ENCODE results near the gene DNTTIP2. TPM values are rescaled to one million over a fixed set of nuclear protein-coding genes. Genes with fewer than 3 reads are reported as not detected.

DNTTIP2 gene
- total RNA-seq, 1 experiment from 2014 or later, result 101 TPM

DNA sequence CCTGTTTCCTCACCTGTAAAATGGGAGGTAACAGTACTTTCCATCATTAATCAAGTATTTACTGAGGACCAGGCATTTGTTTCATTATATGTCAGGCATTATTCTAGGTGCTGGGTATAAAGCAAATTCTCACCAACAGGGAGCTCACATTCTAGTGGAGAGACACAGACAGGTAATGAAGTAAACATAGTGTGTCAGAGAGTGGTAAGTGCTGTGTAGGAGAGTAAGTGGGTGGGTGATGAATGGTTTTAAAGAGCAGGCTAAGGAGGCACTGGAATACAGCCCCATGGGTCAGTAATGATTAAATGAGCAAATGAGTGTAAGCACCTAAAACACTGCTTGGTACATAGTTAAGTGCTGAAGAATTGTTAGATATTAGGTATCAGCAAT is 60.4 kb downstream of the DNTTIP2 start:
- Histone ChIP-seq H3K9ac (ENCODE audit: extremely low read depth, insufficient read length, low read length) (no peak overlapping the region), H3K27me3 (ENCODE audit: insufficient read depth, low read length) (no peaks in the 10 kb centered on the region), H3K4me1 (ENCODE audit: insufficient read depth, low read length) (peaks cover 12% of the 10 kb centered on the region), H2BK15ac (ENCODE audit: low read depth, low read length) (no peak overlapping the region), H3K79me2 (ENCODE audit: insufficient read depth, low read length) (no peaks in the 10 kb centered on the region), H3K4ac (ENCODE audit: low read depth, low read length) (no peak overlapping the region), H4K8ac (replicated peaks; ENCODE audit: insufficient read length, low read depth, low read length) (no peak overlapping the region), H2BK5ac (ENCODE audit: insufficient read length, low read length) (no peak overlapping the region), H4K91ac (ENCODE audit: insufficient read length, low read depth, low read length) (no peak overlapping the region), H2AK5ac (ENCODE audit: insufficient read length, low read length) (no peak overlapping the region), H2BK20ac (ENCODE audit: low read depth, low read length, poor library complexity, severe bottlenecking) (no peak overlapping the region), H2BK12ac (ENCODE audit: insufficient read length, low read depth, low read length) (no peak overlapping the region), H3K18ac (ENCODE audit: insufficient read length, low read depth, low read length) (no peak overlapping the region), H3K79me1 (ENCODE audit: insufficient read depth, low read depth, low read length, poor library complexity, severe bottlenecking) (no peaks in the 10 kb centered on the region), H2AFZ (ENCODE audit: low read length) (no peak overlapping the region), H3K56ac (ENCODE audit: insufficient read length, low read depth, low read length) (no peak overlapping the region), H3T11ph (ENCODE audit: low read length) (no peak overlapping the region), H4K20me1 (ENCODE audit: control insufficient read depth, insufficient read depth, insufficient read length) (no peaks in the 10 kb centered on the region), H3K23me2 (ENCODE audit: insufficient read length, low read depth, low read length, poor library complexity, severe bottlenecking) (no peaks in the 10 kb centered on the region), H4K5ac (ENCODE audit: insufficient read length, low read depth, low read length) (no peak overlapping the region), H3K9me3 (ENCODE audit: control insufficient read depth, low read depth, low read length) (no peaks in the 10 kb centered on the region), H3K4me2 (ENCODE audit: insufficient read depth, insufficient read length, low read length) (no peak overlapping the region), H3K23ac (ENCODE audit: insufficient read length, low read depth, low read length) (no peak overlapping the region), H2BK120ac (ENCODE audit: low read depth, low read length, poor library complexity, severe bottlenecking) (no peak overlapping the region), H3K27ac (ENCODE audit: insufficient read length, low read depth, low read length) (no peak overlapping the region), H3K14ac (ENCODE audit: insufficient read depth, low read length) (no peak overlapping the region)
- no peaks in the 10 kb centered on the region for H3K9me3 Mint-ChIP-seq
- TF ChIP-seq, protein P1, sequence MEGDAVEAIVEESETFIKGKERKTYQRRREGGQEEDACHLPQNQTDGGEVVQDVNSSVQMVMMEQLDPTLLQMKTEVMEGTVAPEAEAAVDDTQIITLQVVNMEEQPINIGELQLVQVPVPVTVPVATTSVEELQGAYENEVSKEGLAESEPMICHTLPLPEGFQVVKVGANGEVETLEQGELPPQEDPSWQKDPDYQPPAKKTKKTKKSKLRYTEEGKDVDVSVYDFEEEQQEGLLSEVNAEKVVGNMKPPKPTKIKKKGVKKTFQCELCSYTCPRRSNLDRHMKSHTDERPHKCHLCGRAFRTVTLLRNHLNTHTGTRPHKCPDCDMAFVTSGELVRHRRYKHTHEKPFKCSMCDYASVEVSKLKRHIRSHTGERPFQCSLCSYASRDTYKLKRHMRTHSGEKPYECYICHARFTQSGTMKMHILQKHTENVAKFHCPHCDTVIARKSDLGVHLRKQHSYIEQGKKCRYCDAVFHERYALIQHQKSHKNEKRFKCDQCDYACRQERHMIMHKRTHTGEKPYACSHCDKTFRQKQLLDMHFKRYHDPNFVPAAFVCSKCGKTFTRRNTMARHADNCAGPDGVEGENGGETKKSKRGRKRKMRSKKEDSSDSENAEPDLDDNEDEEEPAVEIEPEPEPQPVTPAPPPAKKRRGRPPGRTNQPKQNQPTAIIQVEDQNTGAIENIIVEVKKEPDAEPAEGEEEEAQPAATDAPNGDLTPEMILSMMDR (conservative IDR thresholded peaks at IDR 0.05), result no peak
- no peak for DNase-seq
- H3K27ac Mint-ChIP-seq, result no peak overlapping the region
- peaks cover 54 to 75% of the 10 kb centered on the region in 2 experiments for H3K4me1 Mint-ChIP-seq
- no peaks in the 10 kb centered on the region for H3K27me3 Mint-ChIP-seq (ENCODE audit: low read depth)
- H3K4me3 Mint-ChIP-seq, result no peak overlapping the region
- no peaks in the 10 kb centered on the region; a peak in 1 of 7 replicates for H3K36me3 Mint-ChIP-seq (ENCODE audit: insufficient read depth in 1 of 3, low read depth in 3 of 3)

Data from H9 (cell line).